Measurements from ENCODE around the gene GLDN.

The GLDN gene

GRCh38 chr15:51448622-51449399 lies 107.4 kb downstream of the GLDN start:
- FAIRE-seq = no peak

GRCh38 chr15:51450001-51450400 lies 108.5 kb downstream of the GLDN start:
- FAIRE-seq = no peak
